Islet precursor cell (in vitro differentiated cells): ENCODE measurements around the gene BORCS5.

Source experiments
- DNase-seq: peaks from one replicate; pipeline ENCODE4 v3.0.0-alpha.2; 2018

BORCS5 gene

DNA sequence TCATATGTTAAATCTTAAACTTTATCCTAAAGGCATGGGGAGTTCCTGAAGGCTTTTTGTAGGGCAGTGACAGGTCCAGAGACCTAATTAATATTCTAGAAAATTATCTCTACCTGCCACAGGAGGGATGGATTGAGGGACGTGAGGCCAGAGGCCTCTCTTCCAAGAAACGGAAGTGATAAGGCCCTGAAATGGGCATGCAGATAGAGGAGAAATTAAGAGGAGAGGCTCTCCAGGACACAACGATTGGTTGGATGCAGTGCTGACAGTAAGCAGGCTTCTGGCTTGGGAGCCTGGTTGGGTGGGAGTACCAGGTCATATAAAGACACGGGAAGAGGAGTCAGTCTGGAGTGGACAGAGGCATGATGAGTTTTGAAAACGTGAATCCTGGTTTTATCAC, 3.1 kb upstream of the BORCS5 start:
- DNase-seq, result no peak

- DNase-seq, result no peak
Observed at GRCh38 chr12:12356467-12356895, 397 bp upstream of the BORCS5 start.

- no peak for DNase-seq
Observed at GRCh38 chr12:12357719-12358461, 1.0 kb downstream of the BORCS5 start.

GRCh38 chr12:12358528-12358927, 1.6 kb downstream of the BORCS5 start:
- no peak for DNase-seq

DNA sequence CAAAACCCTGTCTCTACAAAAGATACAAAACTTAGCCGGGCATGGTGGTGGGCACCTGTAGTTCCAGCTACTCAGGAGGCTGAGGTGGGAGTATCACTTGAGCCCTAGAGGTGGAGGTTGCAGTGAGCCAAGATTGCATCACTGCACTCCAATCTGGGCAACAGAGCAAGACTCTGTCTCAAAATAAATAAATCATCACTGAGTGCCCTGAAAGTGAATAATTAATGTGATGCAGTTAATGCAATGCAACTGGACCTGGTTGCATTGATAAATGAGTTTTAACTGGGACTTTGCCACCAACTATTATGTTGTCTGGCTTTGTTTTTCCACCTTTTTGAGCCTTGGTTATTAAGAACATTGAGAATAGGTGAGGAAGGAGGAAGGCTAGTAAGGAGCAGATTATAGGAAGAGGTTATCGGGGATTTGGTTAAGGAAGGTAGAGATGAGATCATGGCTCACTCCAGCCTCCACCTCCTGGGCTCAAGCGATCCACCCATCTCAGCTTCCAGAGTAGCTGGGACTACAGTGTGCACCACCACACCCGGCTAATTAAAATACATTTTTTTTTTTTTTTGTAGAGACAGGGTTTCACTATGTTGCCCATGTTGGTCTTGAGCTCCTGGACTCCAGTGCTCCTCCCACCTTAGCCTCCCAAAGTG, 8.0 kb downstream of the BORCS5 start:
- DNase-seq, result peak; percentile 29

DNA sequence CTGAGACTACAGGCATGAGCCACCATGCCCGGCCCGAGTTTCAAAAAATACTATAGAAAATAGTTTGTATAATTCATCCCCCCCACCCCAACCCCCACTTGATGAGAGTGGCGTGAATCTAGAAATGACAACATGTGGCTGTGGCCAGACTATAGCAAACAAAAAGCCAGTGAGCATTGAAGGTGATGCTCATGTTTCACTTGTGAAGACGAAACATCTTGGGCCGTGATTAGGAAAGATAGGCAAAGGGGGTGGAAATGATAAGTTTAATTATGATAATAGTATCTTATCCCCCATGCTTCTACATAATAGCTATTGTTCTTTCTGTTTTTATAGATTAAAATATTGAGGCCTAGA, 8.5 kb downstream of the BORCS5 start:
- DNase-seq, result no peak

- peak; percentile 38 for DNase-seq
Observed at GRCh38 chr12:12365931-12366431, 9.1 kb downstream of the BORCS5 start.

- DNase-seq, result no peak
Observed at GRCh38 chr12:12366701-12367481, 10.0 kb downstream of the BORCS5 start.

- peak; percentile 29 for DNase-seq
Observed at GRCh38 chr12:12367482-12367998, 10.7 kb downstream of the BORCS5 start.

- DNase-seq, result peak; percentile 32
Observed at GRCh38 chr12:12372946-12373722, 16.3 kb downstream of the BORCS5 start.

DNA sequence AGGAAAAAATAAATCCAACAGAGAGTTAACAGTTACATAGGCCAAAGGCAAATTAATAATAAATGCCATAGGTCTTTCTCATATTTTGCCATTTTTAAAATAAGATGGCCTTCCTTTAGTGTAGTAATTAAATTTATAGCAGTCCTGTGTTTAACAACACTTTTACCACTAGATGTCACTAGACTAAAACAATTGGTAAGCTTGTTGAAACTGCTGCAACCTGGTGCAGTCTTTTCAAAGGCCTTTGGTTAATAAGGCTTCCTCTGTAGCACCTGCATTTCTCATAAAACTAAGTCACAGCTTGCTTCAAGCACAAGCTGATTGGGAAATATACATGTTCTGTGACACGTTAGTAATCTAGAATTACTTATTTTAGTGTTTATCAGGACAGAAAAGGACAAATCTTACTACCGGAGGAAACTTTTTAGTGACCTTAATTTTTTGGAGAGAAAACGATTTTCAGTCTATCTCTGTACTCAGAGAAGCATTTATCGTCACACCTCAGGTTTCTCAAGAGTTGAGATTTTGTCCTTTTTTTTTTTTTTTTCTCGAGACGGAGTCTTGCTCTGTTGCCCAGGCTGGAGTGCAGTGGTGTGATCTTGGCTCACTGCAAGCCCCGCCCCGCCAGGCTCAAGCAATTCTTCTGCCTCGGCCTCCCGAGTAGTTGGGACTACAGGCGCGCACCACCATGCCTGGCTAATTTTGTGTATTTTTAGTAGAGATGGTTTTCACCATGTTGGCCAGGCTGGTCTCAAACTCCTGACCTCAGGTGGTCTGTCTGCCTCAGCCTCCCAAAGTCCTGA, 20.0 kb downstream of the BORCS5 start:
- peak; percentile 41 for DNase-seq

- DNase-seq, result no peak
Observed at GRCh38 chr12:12378616-12379015, 21.7 kb downstream of the BORCS5 start.

GRCh38 chr12:12379831-12380730, 23.2 kb downstream of the BORCS5 start:
- DNase-seq, result no peak

GRCh38 chr12:12380949-12381593, 24.2 kb downstream of the BORCS5 start:
- DNase-seq, result no peak

DNA sequence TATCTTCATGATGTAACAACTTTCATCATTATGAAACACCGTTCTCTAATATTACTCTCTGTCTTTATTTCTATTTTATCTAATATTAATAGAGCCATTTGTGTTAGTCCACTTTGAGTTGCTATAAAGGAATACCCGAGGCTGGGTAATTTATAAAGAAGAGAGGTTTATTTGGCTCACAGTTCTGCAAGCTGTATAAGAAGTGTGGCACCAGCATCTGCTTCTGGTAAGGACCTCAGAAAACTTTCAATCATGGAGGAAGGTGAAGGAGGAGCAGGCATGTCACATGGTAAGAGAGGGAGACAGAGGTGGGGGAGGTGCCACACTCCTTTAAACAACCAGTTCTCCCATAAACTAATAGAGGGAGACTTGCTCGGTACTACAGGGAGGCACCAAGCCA, 25.1 kb downstream of the BORCS5 start:
- DNase-seq, result no peak

DNA sequence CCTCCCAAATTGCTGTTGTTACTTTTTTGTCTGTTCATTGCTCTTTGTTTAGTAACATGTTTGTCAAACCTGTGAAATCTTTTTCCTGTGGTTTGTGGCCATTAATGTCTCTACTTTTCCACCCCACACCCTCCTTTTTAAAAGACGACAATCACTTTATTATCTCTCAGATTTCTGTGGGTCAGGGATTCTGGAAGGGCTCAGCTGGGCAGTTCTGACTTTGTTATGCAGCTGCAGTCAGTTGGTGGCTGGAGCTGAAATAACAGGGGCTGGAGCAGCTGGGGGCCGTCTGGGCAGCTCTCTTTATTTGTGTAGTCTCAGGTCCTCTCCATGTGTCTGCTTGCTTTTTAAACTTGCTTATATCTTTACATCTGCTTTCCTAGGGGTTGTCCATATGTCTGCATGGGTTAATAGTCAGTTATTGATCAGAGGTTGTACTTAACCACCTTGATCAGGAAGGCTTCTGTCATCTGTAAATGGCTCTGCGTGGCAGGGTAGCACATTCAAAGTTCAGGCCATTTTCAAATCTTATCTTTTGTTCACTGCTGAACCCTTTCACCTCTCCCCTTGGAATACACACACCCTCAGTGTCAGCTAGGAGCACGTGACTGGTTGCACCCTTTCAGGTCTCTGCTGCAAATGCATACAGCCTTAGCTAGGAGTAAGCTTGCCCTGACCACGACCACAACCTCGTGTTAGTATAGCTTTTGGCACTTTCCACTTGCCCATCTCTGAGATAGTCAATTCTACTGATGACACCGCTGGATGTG, 27.9 kb downstream of the BORCS5 start:
- no peak for DNase-seq

- DNase-seq, result no peak
Observed at GRCh38 chr12:12387501-12387900, 30.6 kb downstream of the BORCS5 start.

GRCh38 chr12:12392413-12392812, 35.5 kb downstream of the BORCS5 start:
- no peak for DNase-seq

- no peak for DNase-seq
Observed at GRCh38 chr12:12393171-12393570, 36.3 kb downstream of the BORCS5 start.
